HL-60 (cell line): ENCODE results near the gene LIPH.

Source experiments
- CTCF ChIP-seq: IDR thresholded peaks from one replicate; pipeline ENCODE4 v1.5.1; 2011; ENCODE audit warnings: low read length, control low read depth, inconsistent platforms; ENCODE audit not compliant: insufficient read depth
- GABPA ChIP-seq: IDR thresholded peaks from 2 replicates; pipeline ENCODE4 v1.6.1; 2012; ENCODE audit warnings: low read depth
- POLR2AphosphoS5 ChIP-seq: IDR thresholded peaks from 2 replicates; pipeline ENCODE4 v1.6.1; 2012; ENCODE audit warnings: low read depth

- TF ChIP-seq CTCF (no peak), POLR2AphosphoS5 (no peak), GABPA (no peak)
Observed at GRCh38 chr3:185484296-185484695, 68.1 kb downstream of the LIPH start.
